Measurements from ENCODE around the gene CYB5RL. TPM values are rescaled to one million over a fixed set of nuclear protein-coding genes. Genes with fewer than 3 reads are reported as not detected.

CYB5RL gene
- 9.0 TPM for total RNA-seq
- long read RNA-seq, partial matches to known transcripts = 4 of 15 reads
- long read RNA-seq, other reads (novel, unspliced or antisense) = 11 of 15 reads

GRCh38 chr1:54199765-54200518 lies at the start of gene CYB5RL, which contains the start of gene MRPL37:
Gene CYB5RL, minus strand, starts transcription at chr1:54200030. Its CDS starts 4,414 bp downstream, at chr1:54195616.
Gene MRPL37, plus strand, starts transcription at chr1:54200167. Its CDS starts 77 bp downstream, at chr1:54200244.
- peaks cover 18% of the 10 kb centered on the region for H3K36me3 ChIP-seq
- peak within 1 kb of the TSS; percentile 83 for H3K27ac ChIP-seq
- intact Hi-C loops (cut with DNase I) = no loop called here
- peak within 1 kb of the TSS; percentile 99 for H3K4me3 ChIP-seq
- peak; percentile 98 to 100 for ATAC-seq
- peak; percentile 92 for DNase-seq
- no peaks in the 10 kb centered on the region for H3K27me3 ChIP-seq (ENCODE audit: low read depth)
- TF ChIP-seq CTCF (IDR thresholded peaks at IDR 0.05) = no peak
- H3K9me3 ChIP-seq = no peaks in the 10 kb centered on the region
- peaks cover 23% of the 10 kb centered on the region for H3K4me1 ChIP-seq

GRCh38 chr1:54248966-54249365 lies 49.1 kb upstream of the CYB5RL start:
- DNase-seq = no peak
- intact Hi-C loops (cut with DNase I) = no loop called here
- Histone ChIP-seq H3K4me1 (no peaks in the 10 kb centered on the region), H3K27ac (no peak overlapping the region), H3K27me3 (ENCODE audit: low read depth) (no peaks in the 10 kb centered on the region), H3K4me3 (no peak overlapping the region), H3K9me3 (no peaks in the 10 kb centered on the region), H3K36me3 (peaks cover 51% of the 10 kb centered on the region)
- no peak for TF ChIP-seq CTCF (IDR thresholded peaks at IDR 0.05)
- no peak for ATAC-seq

GRCh38 chr1:54247863-54248515 lies 48.2 kb upstream of the CYB5RL start:
- Histone ChIP-seq H3K27me3 (ENCODE audit: low read depth) (no peaks in the 10 kb centered on the region), H3K36me3 (peaks cover 55% of the 10 kb centered on the region), H3K4me3 (no peak overlapping the region), H3K9me3 (no peaks in the 10 kb centered on the region), H3K4me1 (no peaks in the 10 kb centered on the region), H3K27ac (no peak overlapping the region)
- ATAC-seq = no peak
- DNase-seq = no peak
- intact Hi-C loops (cut with DNase I) = no loop called here
- no peak for TF ChIP-seq CTCF (IDR thresholded peaks at IDR 0.05)

- Histone ChIP-seq H3K9me3 (no peaks in the 10 kb centered on the region), H3K4me3 (no peak overlapping the region), H3K27me3 (ENCODE audit: low read depth) (no peaks in the 10 kb centered on the region), H3K36me3 (peaks cover 65% of the 10 kb centered on the region), H3K4me1 (no peaks in the 10 kb centered on the region), H3K27ac (no peak overlapping the region)
- DNase-seq (no peak), ATAC-seq (no peak)
- intact Hi-C loops (cut with DNase I) = no loop called here
- TF ChIP-seq CTCF (IDR thresholded peaks at IDR 0.05) = no peak
Observed at GRCh38 chr1:54246116-54246721, 46.4 kb upstream of the CYB5RL start.

GRCh38 chr1:54245501-54245900 lies 45.7 kb upstream of the CYB5RL start:
- ATAC-seq = no peak
- intact Hi-C loops (cut with DNase I) = no loop called here
- Histone ChIP-seq H3K4me3 (no peak overlapping the region), H3K27ac (no peak overlapping the region), H3K9me3 (no peaks in the 10 kb centered on the region), H3K4me1 (no peaks in the 10 kb centered on the region), H3K36me3 (peaks cover 65% of the 10 kb centered on the region), H3K27me3 (ENCODE audit: low read depth) (no peaks in the 10 kb centered on the region)
- no peak for TF ChIP-seq CTCF (IDR thresholded peaks at IDR 0.05)
- no peak for DNase-seq

Data from lower lobe of right lung (tissue), 2 donors.